SU-DHL-6 (cell line): Measurements from ENCODE around the gene HAPLN3.

Experiments
- H2AFZ ChIP-seq: fragments of 200-600 bp; sonication (generic); 2 replicates; pipeline ENCODE4 v1.6.1; 2014; ENCODE audit warnings: low read depth, mild to moderate bottlenecking, moderate library complexity, mixed read lengths, antibody characterized with exemption, low read length; ENCODE audit not compliant: severe bottlenecking
- H3F3A ChIP-seq: fragments of 200-600 bp; shearing (Covaris generic); 2 replicates; pipeline ENCODE4 v1.6.0; 2016; ENCODE audit warnings: antibody characterized with exemption, mild to moderate bottlenecking; ENCODE audit not compliant: insufficient read depth
- H3K27ac ChIP-seq: fragments of 200-600 bp; sonication (generic); 2 replicates; pipeline ENCODE4 v1.5.1; 2016; ENCODE audit warnings: low read depth, mild to moderate bottlenecking, low read length, moderate library complexity, mixed read lengths
- H3K27me3 ChIP-seq: fragments of 200-600 bp; sonication (generic), shearing (Covaris generic); 2 replicates; pipeline ENCODE4 v1.6.0; 2014; ENCODE audit warnings: mild to moderate bottlenecking, low read length
- H3K36me3 ChIP-seq: fragments of 200-600 bp; sonication (generic); 2 replicates; pipeline ENCODE4 v1.6.1; 2014; ENCODE audit warnings: mild to moderate bottlenecking, low read length, mixed read lengths
- H3K4me2 ChIP-seq: fragments of 300-600, 200-600 bp; shearing (Covaris generic), sonication (generic); 2 replicates; pipeline ENCODE4 v1.6.0; 2014; ENCODE audit warnings: low read length, low read depth, mild to moderate bottlenecking; ENCODE audit not compliant: poor library complexity, severe bottlenecking
- H3K4me3 ChIP-seq: fragments of 200-600 bp; sonication (generic); 2 replicates; pipeline ENCODE4 v1.5.1; 2014; ENCODE audit warnings: antibody characterized with exemption, low read length, mild to moderate bottlenecking, mixed read lengths; ENCODE audit not compliant: insufficient read depth, poor library complexity, severe bottlenecking
- H3K79me2 ChIP-seq: fragments of 200-600 bp; sonication (generic); 2 replicates; pipeline ENCODE4 v1.6.1; 2014; ENCODE audit warnings: mild to moderate bottlenecking, low read length, moderate library complexity; ENCODE audit not compliant: insufficient read depth
- H3K9ac ChIP-seq: fragments of 200-600 bp; sonication (generic); 2 replicates; pipeline ENCODE4 v1.7.0; 2014; ENCODE audit warnings: mild to moderate bottlenecking, low read length
- H3K9me2 ChIP-seq: fragments of 200-600 bp; sonication (generic); replicated peaks from 2 replicates; pipeline ENCODE4 v1.6.1; 2014; ENCODE audit warnings: low read length; ENCODE audit not compliant: insufficient read depth
- H3K9me3 ChIP-seq: fragments of 200-600 bp; sonication (generic); 2 replicates; pipeline ENCODE4 v1.6.1; 2014; ENCODE audit warnings: low read length, mixed read lengths; ENCODE audit not compliant: insufficient read depth
- H4K20me1 ChIP-seq: fragments of 200-600 bp; sonication (generic); 2 replicates; pipeline ENCODE4 v1.6.1; 2014; ENCODE audit warnings: low read depth, mild to moderate bottlenecking, antibody characterized with exemption, low read length, moderate library complexity, mixed read lengths
- EZH2phosphoT487 ChIP-seq: fragments of 200-600 bp; sonication (generic), shearing (Covaris generic); conservative IDR thresholded peaks from 2 replicates; pipeline ENCODE4 v1.6.1; 2018; ENCODE audit warnings: mild to moderate bottlenecking, antibody characterized with exemption, low read length, moderate library complexity, mixed read lengths
- TF ChIP-seq, protein P1 (sequence below): fragments of 200-600 bp; sonication (generic); IDR thresholded peaks from one replicate; pipeline ENCODE4 v1.5.1; 2017; ENCODE audit warnings: antibody characterized with exemption, mild to moderate bottlenecking, low read length, moderate library complexity; ENCODE audit not compliant: insufficient read depth, poor library complexity, severe bottlenecking

The HAPLN3 gene

DNA sequence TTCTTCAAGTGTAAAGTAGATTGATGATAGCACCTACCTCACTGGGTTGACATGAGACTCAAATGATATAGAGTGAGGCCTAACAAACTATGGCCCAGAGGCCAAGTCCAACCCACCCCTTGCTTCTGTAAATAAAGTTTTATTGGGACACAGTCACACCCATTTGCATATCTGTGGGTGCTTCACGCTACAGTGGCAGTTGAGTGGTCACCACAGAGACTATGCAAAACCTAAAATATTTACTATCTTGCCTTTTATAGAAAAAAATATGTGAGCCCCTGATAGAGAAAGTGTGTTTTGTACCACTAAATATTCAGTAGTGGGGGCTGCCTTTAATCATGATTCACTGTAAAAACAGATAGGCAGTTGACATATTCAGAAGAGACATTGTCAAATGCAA is 54.1 kb downstream of the HAPLN3 start:
- Histone ChIP-seq H3K4me2 (no peak overlapping the region), H3K9me2 (no peaks in the 10 kb centered on the region), H3K79me2 (no peaks in the 10 kb centered on the region), H3F3A (no peaks in the 10 kb centered on the region), H3K36me3 (no peaks in the 10 kb centered on the region), H3K4me3 (no peak overlapping the region), H4K20me1 (no peaks in the 10 kb centered on the region), H3K9ac (no peak overlapping the region), H3K9me3 (no peaks in the 10 kb centered on the region), H3K27ac (no peak overlapping the region), H3K27me3 (no peaks in the 10 kb centered on the region), H2AFZ (no peak overlapping the region)
- TF ChIP-seq, protein P1, sequence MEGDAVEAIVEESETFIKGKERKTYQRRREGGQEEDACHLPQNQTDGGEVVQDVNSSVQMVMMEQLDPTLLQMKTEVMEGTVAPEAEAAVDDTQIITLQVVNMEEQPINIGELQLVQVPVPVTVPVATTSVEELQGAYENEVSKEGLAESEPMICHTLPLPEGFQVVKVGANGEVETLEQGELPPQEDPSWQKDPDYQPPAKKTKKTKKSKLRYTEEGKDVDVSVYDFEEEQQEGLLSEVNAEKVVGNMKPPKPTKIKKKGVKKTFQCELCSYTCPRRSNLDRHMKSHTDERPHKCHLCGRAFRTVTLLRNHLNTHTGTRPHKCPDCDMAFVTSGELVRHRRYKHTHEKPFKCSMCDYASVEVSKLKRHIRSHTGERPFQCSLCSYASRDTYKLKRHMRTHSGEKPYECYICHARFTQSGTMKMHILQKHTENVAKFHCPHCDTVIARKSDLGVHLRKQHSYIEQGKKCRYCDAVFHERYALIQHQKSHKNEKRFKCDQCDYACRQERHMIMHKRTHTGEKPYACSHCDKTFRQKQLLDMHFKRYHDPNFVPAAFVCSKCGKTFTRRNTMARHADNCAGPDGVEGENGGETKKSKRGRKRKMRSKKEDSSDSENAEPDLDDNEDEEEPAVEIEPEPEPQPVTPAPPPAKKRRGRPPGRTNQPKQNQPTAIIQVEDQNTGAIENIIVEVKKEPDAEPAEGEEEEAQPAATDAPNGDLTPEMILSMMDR: no peak

DNA sequence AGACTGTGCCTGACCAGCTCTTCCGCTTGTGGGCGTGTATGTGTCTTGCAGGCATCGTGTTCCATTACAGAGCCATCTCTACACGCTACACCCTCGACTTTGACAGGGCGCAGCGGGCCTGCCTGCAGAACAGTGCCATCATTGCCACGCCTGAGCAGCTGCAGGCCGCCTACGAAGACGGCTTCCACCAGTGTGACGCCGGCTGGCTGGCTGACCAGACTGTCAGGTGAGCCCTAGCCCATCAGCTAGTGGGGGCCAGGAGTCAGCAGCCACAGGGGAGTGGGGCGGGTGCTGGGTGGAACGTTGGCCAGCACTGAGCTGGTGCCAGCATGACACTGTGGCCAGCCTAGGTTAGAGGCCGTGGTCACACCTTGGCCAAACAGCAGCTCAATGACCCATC is 55.4 kb downstream of the HAPLN3 start:
- no peaks in the 10 kb centered on the region for H3K9me2 ChIP-seq
- H3K79me2 ChIP-seq: no peaks in the 10 kb centered on the region
- no peaks in the 10 kb centered on the region for H4K20me1 ChIP-seq
- H3K4me2 ChIP-seq: no peak overlapping the region
- H3K36me3 ChIP-seq: no peaks in the 10 kb centered on the region
- H3K9me3 ChIP-seq: no peaks in the 10 kb centered on the region
- no peaks in the 10 kb centered on the region for H3K27me3 ChIP-seq
- no peak overlapping the region for H3K27ac ChIP-seq
- TF ChIP-seq, protein P1: no peak
- no peak for TF ChIP-seq EZH2phosphoT487
- no peak overlapping the region for H2AFZ ChIP-seq
- H3K4me3 ChIP-seq: no peak overlapping the region
- no peak overlapping the region for H3K9ac ChIP-seq
- no peaks in the 10 kb centered on the region for H3F3A ChIP-seq

DNA sequence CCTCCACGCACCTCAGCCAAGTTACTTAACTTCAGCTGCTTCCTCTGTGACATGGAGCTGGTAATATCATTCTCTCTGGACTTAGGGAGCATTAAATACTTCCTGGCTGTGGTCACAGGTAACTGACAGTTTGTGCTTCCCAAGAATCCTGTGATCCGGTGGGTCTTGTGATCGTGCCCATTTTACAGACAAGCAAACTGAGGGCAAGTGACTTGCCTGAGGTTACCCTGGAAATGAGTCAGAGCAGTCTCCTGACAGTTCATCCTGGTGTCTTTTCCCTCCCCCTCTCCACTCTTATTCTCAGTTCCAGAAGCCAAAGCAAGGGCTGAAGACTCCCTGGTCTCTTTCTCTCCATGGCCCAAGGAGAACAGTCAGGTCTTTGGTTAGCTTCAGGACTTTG is 56.2 kb downstream of the HAPLN3 start:
- no peaks in the 10 kb centered on the region for H4K20me1 ChIP-seq
- no peaks in the 10 kb centered on the region for H3K27me3 ChIP-seq
- no peak overlapping the region for H3K27ac ChIP-seq
- TF ChIP-seq, protein P1: no peak
- no peak for TF ChIP-seq EZH2phosphoT487
- H3K9me3 ChIP-seq: no peaks in the 10 kb centered on the region
- no peak overlapping the region for H3K4me2 ChIP-seq
- no peaks in the 10 kb centered on the region for H3K36me3 ChIP-seq
- H2AFZ ChIP-seq: no peak overlapping the region
- H3K4me3 ChIP-seq: no peak overlapping the region
- no peaks in the 10 kb centered on the region for H3F3A ChIP-seq
- H3K79me2 ChIP-seq: no peaks in the 10 kb centered on the region
- no peaks in the 10 kb centered on the region for H3K9me2 ChIP-seq
- H3K9ac ChIP-seq: no peak overlapping the region

DNA sequence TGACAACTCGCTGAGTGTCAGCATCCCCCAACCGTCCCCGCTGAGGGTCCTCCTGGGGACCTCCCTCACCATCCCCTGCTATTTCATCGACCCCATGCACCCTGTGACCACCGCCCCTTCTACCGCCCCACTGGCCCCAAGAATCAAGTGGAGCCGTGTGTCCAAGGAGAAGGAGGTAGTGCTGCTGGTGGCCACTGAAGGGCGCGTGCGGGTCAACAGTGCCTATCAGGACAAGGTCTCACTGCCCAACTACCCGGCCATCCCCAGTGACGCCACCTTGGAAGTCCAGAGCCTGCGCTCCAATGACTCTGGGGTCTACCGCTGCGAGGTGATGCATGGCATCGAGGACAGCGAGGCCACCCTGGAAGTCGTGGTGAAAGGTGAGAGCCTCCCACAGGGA is 56.7 kb downstream of the HAPLN3 start:
- H3K79me2 ChIP-seq: no peaks in the 10 kb centered on the region
- H2AFZ ChIP-seq: no peak overlapping the region
- no peaks in the 10 kb centered on the region for H4K20me1 ChIP-seq
- H3F3A ChIP-seq: no peaks in the 10 kb centered on the region
- H3K9me3 ChIP-seq: no peaks in the 10 kb centered on the region
- H3K9me2 ChIP-seq: no peaks in the 10 kb centered on the region
- H3K27me3 ChIP-seq: no peaks in the 10 kb centered on the region
- H3K36me3 ChIP-seq: no peaks in the 10 kb centered on the region
- no peak for TF ChIP-seq EZH2phosphoT487
- TF ChIP-seq, protein P1: no peak
- H3K27ac ChIP-seq: no peak overlapping the region
- H3K4me2 ChIP-seq: no peak overlapping the region
- H3K9ac ChIP-seq: no peak overlapping the region
- H3K4me3 ChIP-seq: no peak overlapping the region
